GM19025 (cell line): ENCODE data around the gene ARHGEF11.

Source experiments
- ATAC-seq: cut with Tn5 transposase; IDR thresholded peaks from one replicate; pipeline ENCODE4 v1.9.1; 2021; ENCODE audit warnings: mild to moderate bottlenecking, low read depth, moderate library complexity; ENCODE audit not compliant: unreplicated experiment

The ARHGEF11 gene

GRCh38 chr1:156956333-156956732, 89.2 kb downstream of the ARHGEF11 start:
- no peak for ATAC-seq

GRCh38 chr1:156953571-156953970, 92.0 kb downstream of the ARHGEF11 start:
- no peak for ATAC-seq

- ATAC-seq, result no peak
These were observed 94.2 kb downstream of the ARHGEF11 start for GRCh38 chr1:156951371-156951770.

- no peak for ATAC-seq
These were observed 96.4 kb downstream of the ARHGEF11 start for GRCh38 chr1:156949127-156949526.

GRCh38 chr1:156948708-156949107, 96.8 kb downstream of the ARHGEF11 start:
- ATAC-seq, result no peak

GRCh38 chr1:156947818-156948525, 97.6 kb downstream of the ARHGEF11 start:
- no peak for ATAC-seq

- ATAC-seq, result no peak
These were observed 98.4 kb downstream of the ARHGEF11 start for GRCh38 chr1:156947127-156947526.

GRCh38 chr1:156945881-156946661, 99.5 kb downstream of the ARHGEF11 start:
- ATAC-seq, result no peak

GRCh38 chr1:156944848-156945247, 100.7 kb downstream of the ARHGEF11 start:
- no peak for ATAC-seq

- ATAC-seq, result no peak
These were observed 101.3 kb downstream of the ARHGEF11 start for GRCh38 chr1:156944268-156944667.

- no peak for ATAC-seq
These were observed 101.8 kb downstream of the ARHGEF11 start for GRCh38 chr1:156943756-156944155.

- no peak for ATAC-seq
These were observed 103.0 kb downstream of the ARHGEF11 start for GRCh38 chr1:156942576-156942975.

GRCh38 chr1:156942176-156942575, 103.4 kb downstream of the ARHGEF11 start:
- ATAC-seq, result no peak

- ATAC-seq, result no peak
These were observed 103.9 kb downstream of the ARHGEF11 start for GRCh38 chr1:156941675-156942074.

- ATAC-seq, result no peak
These were observed 105.7 kb downstream of the ARHGEF11 start for GRCh38 chr1:156939786-156940334.

GRCh38 chr1:156938813-156939212, 106.7 kb downstream of the ARHGEF11 start:
- ATAC-seq, result no peak

- ATAC-seq, result no peak
These were observed 107.7 kb downstream of the ARHGEF11 start for GRCh38 chr1:156937883-156938282.

GRCh38 chr1:156936721-156937220, 108.8 kb downstream of the ARHGEF11 start:
- no peak for ATAC-seq

- no peak for ATAC-seq
These were observed 109.4 kb downstream of the ARHGEF11 start for GRCh38 chr1:156936191-156936590.

- ATAC-seq, result no peak
These were observed 109.9 kb downstream of the ARHGEF11 start for GRCh38 chr1:156935505-156936128.

- ATAC-seq, result no peak
These were observed 112.4 kb downstream of the ARHGEF11 start for GRCh38 chr1:156933136-156933535.
